GM12878 (cell line): ENCODE results near the gene NAALAD2. TPM values are rescaled to one million over a fixed set of nuclear protein-coding genes. Genes with fewer than 3 reads are reported as not detected.
"Not testable (repeated sequence)": the region's sequence is repeated elsewhere in the genome, so short reads cannot be mapped to it uniquely, and the experiment has no call there.

Experiments used
- ATAC-seq: fragments of 200-7000 bp; cut with Tn5 transposase; 3 replicates; pipeline ENCODE4 v1.9.1; 2020; ENCODE audit warnings: mild to moderate bottlenecking, moderate library complexity
- BruUV-seq: library from RNA; stranded (reverse); fragments of 400-500 nt; replicated peaks from 2 replicates; lab custom pipeline; 2021; lab: Mats Ljungman, UMichigan
- CTCF ChIA-PET: fragments of 300-600 bp; sonication (Branson Sonifier 250); formaldehyde crosslinking; extraction: SDS; loops from one replicate; lab custom pipeline; 2021; ENCODE audit warnings: inconsistent platforms; lab: Yijun Ruan, JAX
- POLR2A ChIA-PET: fragments of 350-600 bp; formaldehyde crosslinking; extraction: SDS; loops from one replicate; lab custom pipeline; 2021; ENCODE audit warnings: inconsistent platforms; lab: Charles Lee
- RAD21 ChIA-PET: fragments of 300-600 bp; sonication (Branson Sonifier 250); formaldehyde crosslinking; loops from one replicate; lab custom pipeline; 2023; ENCODE audit warnings: antibody characterized with exemption; ENCODE audit not compliant: unreplicated experiment; lab: Charles Lee
- SMC1A ChIA-PET: fragments of 300-600 bp; sonication (Branson Sonifier 250); formaldehyde crosslinking; loops from one replicate; lab custom pipeline; 2023; ENCODE audit not compliant: unreplicated experiment, uncharacterized antibody; lab: Charles Lee
- DNase-seq: peaks from one replicate; pipeline ENCODE4 v3.0.0-alpha.2; 2011; ENCODE audit warnings: low read depth, low spot score
- FAIRE-seq: peaks from 3 replicates; lab custom pipeline; 2011; peaks lifted over from hg19 to GRCh38; lab: Jason Lieb, UNC
- H2AFZ ChIP-seq: 2 replicates; pipeline ENCODE4 v1.6.0; 2011; ENCODE audit warnings: low read depth, low read length, control low read depth; ENCODE audit not compliant: control insufficient read depth
- H3K27ac ChIP-seq: 2 replicates; pipeline ENCODE4 v1.5.1; 2011; ENCODE audit warnings: control low read depth; ENCODE audit not compliant: control insufficient read depth, insufficient read depth
- H3K27me3 ChIP-seq, 2 experiments: replicated peaks in 1 of 2; 2 replicates each; pipeline versions ENCODE4 v1.6.0 to v1.6.1; 2011; ENCODE audit warnings: low read length in 1 of 2; ENCODE audit not compliant: control insufficient read depth in 2 of 2, insufficient read depth in 2 of 2
- H3K36me3 ChIP-seq, 2 experiments: 2 replicates each; pipeline ENCODE4 v1.5.1; 2011; ENCODE audit warnings: low read length in 1 of 2; ENCODE audit not compliant: control insufficient read depth in 2 of 2, insufficient read depth in 2 of 2
- H3K4me1 ChIP-seq: 2 replicates; pipeline ENCODE4 v1.6.1; 2011; ENCODE audit warnings: mild to moderate bottlenecking, low read length, moderate library complexity, mixed read lengths; ENCODE audit not compliant: control insufficient read depth, insufficient read depth
- H3K4me2 ChIP-seq: 2 replicates; pipeline ENCODE4 v1.6.0; 2011; ENCODE audit warnings: control low read depth; ENCODE audit not compliant: control insufficient read depth, insufficient read depth
- H3K4me3 ChIP-seq: fragments of 200-600 bp; sonication (generic); 2 replicates; pipeline ENCODE4 v1.5.1; 2016
- H3K79me2 ChIP-seq: 2 replicates; pipeline ENCODE4 v1.6.0; 2011; ENCODE audit warnings: low read length; ENCODE audit not compliant: control insufficient read depth, insufficient read depth
- H3K9ac ChIP-seq: 2 replicates; pipeline ENCODE4 v1.8.0; 2011; ENCODE audit warnings: low read length, control low read depth, mixed read lengths; ENCODE audit not compliant: control insufficient read depth, insufficient read depth
- H3K9me3 ChIP-seq: replicated peaks from 3 replicates; pipeline ENCODE4 v1.5.1; 2011; ENCODE audit warnings: mild to moderate bottlenecking, low read length; ENCODE audit not compliant: control insufficient read depth, insufficient read depth
- H4K20me1 ChIP-seq: 2 replicates; pipeline ENCODE4 v1.6.0; 2011; ENCODE audit not compliant: control insufficient read depth, insufficient read depth
- BMI1 ChIP-seq: fragments of 450-650 bp; IDR thresholded peaks from 2 replicates; pipeline ENCODE4 v1.6.1; 2016; ENCODE audit warnings: mild to moderate bottlenecking, moderate library complexity, borderline replicate concordance
- CHD4 ChIP-seq: fragments of 200-600 bp; sonication (generic); IDR thresholded peaks from 2 replicates; pipeline ENCODE4 v1.6.1; 2016; ENCODE audit warnings: mild to moderate bottlenecking
- IRF4 ChIP-seq: IDR thresholded peaks from 2 replicates; pipeline ENCODE4 v1.6.1; 2011; ENCODE audit warnings: low read depth, low read length
- MTA2 ChIP-seq: fragments of 450-650 bp; IDR thresholded peaks from 2 replicates; pipeline ENCODE4 v1.6.1; 2016; ENCODE audit warnings: low read depth, mild to moderate bottlenecking, moderate library complexity
- ZNF274 ChIP-seq: IDR thresholded peaks from one replicate; pipeline ENCODE4 v1.8.0; 2011; ENCODE audit not compliant: insufficient read length, insufficient read depth
- WGBS: methylation state at CpG from one replicate; pipeline ENCODE4 v1.1.6; 2016; ENCODE audit warnings: low lambda C conversion rate; ENCODE audit not compliant: insufficient replicate concordance, insufficient coverage; ENCODE audit errors: missing lambda C conversion rate; 5-methylcytosine and 5-hydroxymethylcytosine counted together
- in situ Hi-C: fragments of 300-500 bp; cut with MboI; formaldehyde crosslinking; loops from 9 replicates; pipeline ENCODE4 v1.14.3; 2018; ENCODE audit warnings: mixed read lengths
- intact Hi-C: fragments of 100-400 bp; cut with micrococcal nuclease; formaldehyde crosslinking; loops from one replicate; pipeline ENCODE4 v1.14.2; 2022; ENCODE audit not compliant: unreplicated experiment
- polyA plus RNA-seq, 11 experiments: library from polyadenylated mRNA; depleted of rRNA in 4 of 11; unstranded in 6 of 11; stranded (reverse) in 5 of 11; fragments of >200 nt; fragmentation: Nextera tagmentation in 4 of 11; fragmentation: Illumina TruSeq in 1 of 11; extraction: Ambion mirVana in 4 of 11; extraction: Trizol in 1 of 11; gene quantifications; 1 replicate in 1 of 11; 2 replicates in 10 of 11; pipeline versions ENCODE4 v1.2.1 to v1.2.3, GENCODE V29; 2011 to 2016; ENCODE audit warnings: inconsistent platforms in 2 of 11, missing spikeins in 2 of 11, low read depth in 1 of 11
- total RNA-seq, 4 experiments: library from RNA; depleted of rRNA in 3 of 4; stranded (reverse); fragments of >200 nt in 3 of 4; fragmentation: Illumina TruSeq in 1 of 4; extraction: Trizol in 1 of 4; gene quantifications; 2 replicates each; pipeline versions ENCODE4 v1.2.1 to v1.2.3, GENCODE V29; 2013 to 2021
- TF ChIP-seq, protein P1 (sequence below): fragments of 450-650 bp; conservative IDR thresholded peaks from 2 replicates; pipeline ENCODE4 v1.6.1; 2017; ENCODE audit warnings: mild to moderate bottlenecking, moderate library complexity

Gene NAALAD2
- total and polyA plus RNA-seq, 10 of the 15 experiments (the other 5 are each of a cell fraction or from before 2014, with no cell fraction given) = 0.05 to 0.24 (median 0.11) TPM; not detected in 5

DNA sequence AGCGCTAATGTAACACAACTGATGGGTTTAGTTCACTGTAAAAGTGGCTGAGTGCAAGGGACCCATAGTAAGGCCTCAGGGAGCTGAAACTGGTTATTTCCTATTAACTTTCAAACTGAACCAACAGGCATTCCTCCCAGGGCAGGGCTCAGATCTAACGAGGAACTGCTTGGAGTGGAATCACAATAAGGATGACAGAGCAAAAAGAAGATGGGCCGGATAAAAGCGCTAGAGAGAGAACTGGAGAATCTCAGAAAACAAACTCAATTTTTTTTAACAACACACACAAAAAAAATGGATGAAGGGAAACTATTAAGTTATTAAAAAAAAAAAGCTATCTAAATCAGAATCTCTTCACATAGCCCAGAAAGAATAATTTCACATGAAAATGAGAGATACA is 102.5 kb downstream of the NAALAD2 start:
- H4K20me1 ChIP-seq = no peaks in the 10 kb centered on the region
- no peaks in the 10 kb centered on the region for H3K36me3 ChIP-seq
- 65% methylated on average over 4 of the region's 4 CpGs for WGBS
- no peaks in the 10 kb centered on the region; a peak in 1 of 4 replicates for H3K27me3 ChIP-seq
- TF ChIP-seq IRF4 = no peak
- TF ChIP-seq, protein P1, sequence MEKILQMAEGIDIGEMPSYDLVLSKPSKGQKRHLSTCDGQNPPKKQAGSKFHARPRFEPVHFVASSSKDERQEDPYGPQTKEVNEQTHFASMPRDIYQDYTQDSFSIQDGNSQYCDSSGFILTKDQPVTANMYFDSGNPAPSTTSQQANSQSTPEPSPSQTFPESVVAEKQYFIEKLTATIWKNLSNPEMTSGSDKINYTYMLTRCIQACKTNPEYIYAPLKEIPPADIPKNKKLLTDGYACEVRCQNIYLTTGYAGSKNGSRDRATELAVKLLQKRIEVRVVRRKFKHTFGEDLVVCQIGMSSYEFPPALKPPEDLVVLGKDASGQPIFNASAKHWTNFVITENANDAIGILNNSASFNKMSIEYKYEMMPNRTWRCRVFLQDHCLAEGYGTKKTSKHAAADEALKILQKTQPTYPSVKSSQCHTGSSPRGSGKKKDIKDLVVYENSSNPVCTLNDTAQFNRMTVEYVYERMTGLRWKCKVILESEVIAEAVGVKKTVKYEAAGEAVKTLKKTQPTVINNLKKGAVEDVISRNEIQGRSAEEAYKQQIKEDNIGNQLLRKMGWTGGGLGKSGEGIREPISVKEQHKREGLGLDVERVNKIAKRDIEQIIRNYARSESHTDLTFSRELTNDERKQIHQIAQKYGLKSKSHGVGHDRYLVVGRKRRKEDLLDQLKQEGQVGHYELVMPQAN = no peak
- TF ChIP-seq BMI1 = no peak
- no peak for TF ChIP-seq MTA2
- no peak for TF ChIP-seq CHD4
- TF ChIP-seq ZNF274 = no peak
- FAIRE-seq (no peak), ATAC-seq (no peak), DNase-seq (no peak)
- ChIA-PET SMC1A (interaction anchor here (1.0 kb wide), 1 partner anchor 13 kb away, joined by 6 read pairs; the partner anchor contains the start of gene CHORDC1), RAD21 (no interaction called here), POLR2A (interaction anchor here (1.7 kb wide), 1 partner anchor 14 kb away, joined by 5 read pairs; the partner anchor contains the start of gene CHORDC1), CTCF (interaction anchor here (0.6 to 1.8 kb wide), 4 partner anchors 12 to 32 kb away, joined by 3 to 6 read pairs (median 4); no protein-coding TSS in a partner anchor)
- H3K79me2 ChIP-seq = no peaks in the 10 kb centered on the region
- H3K4me3 ChIP-seq = no peak overlapping the region
- H3K9ac ChIP-seq = no peak overlapping the region
- no TSS peak for BruUV-seq
- intact Hi-C loops = no loop called here
- H2AFZ ChIP-seq = no peak overlapping the region
- H3K9me3 ChIP-seq = no peaks in the 10 kb centered on the region
- in situ Hi-C loops = no loop called here
- H3K4me1 ChIP-seq = no peaks in the 10 kb centered on the region
- no peak overlapping the region for H3K4me2 ChIP-seq
- H3K27ac ChIP-seq = no peak overlapping the region

GRCh38 chr11:90239967-90240636 is 105.6 kb downstream of the NAALAD2 start:
- H3K27ac ChIP-seq, SMC1A ChIA-PET, RAD21 ChIA-PET, BruUV-seq, H3K27me3 ChIP-seq, H3K79me2 ChIP-seq, DNase-seq, H2AFZ ChIP-seq, FAIRE-seq, H4K20me1 ChIP-seq, in situ Hi-C loops, H3K4me1 ChIP-seq, ATAC-seq, H3K36me3 ChIP-seq, CTCF ChIA-PET, H3K9ac ChIP-seq, H3K4me2 ChIP-seq, POLR2A ChIA-PET, H3K9me3 ChIP-seq, H3K4me3 ChIP-seq: not testable (repeated sequence)
- WGBS = 52% methylated on average over 19 of the region's 20 CpGs
- intact Hi-C loops = loop anchor here (10.0 kb wide), 1 partner anchor 1005 kb away; no protein-coding TSS in a partner anchor
